Measurements from ENCODE around the gene MAPK8.

Gene MAPK8

DNA sequence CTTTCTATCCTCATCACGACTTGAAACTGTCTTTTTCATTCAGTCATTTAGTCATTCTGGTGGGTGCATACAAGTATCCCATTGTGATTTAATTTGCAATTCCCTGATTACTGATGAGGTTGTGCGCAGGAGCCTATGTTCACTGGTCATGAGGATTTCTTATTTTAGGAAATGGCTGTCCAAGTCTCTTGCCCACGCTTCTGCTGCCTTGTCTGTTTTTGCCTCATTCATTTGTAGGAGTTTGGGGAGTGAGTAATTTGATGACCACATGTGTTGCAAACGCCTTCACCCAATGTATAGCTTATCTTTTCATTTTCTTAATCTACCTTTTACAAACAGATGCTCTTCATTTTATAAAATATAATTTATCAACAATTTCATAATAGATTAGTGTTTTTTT, 171.1 kb downstream of the MAPK8 start:
- DNase-seq (ENCODE audit: low read depth), result no peak

DNA sequence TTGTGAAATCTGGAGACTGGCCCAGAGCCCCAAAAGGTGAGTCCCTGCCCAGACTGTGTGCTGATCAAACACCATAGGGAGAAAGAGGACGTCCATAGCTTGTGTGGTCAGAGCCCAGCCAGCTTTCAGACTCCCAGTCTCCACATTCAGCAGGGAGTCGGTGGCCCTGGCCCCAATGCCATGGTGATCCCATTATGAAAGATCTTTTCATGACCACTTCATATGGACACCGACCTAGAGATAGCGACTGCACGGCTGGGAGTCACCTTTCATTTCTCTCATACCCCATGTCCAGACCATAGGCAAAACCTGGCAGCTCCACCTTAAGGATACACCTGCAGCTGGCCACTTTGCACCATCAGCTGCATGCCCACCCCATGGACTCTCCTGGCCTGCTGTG, 172.0 kb downstream of the MAPK8 start:
- DNase-seq (ENCODE audit: low read depth), result no peak

DNA sequence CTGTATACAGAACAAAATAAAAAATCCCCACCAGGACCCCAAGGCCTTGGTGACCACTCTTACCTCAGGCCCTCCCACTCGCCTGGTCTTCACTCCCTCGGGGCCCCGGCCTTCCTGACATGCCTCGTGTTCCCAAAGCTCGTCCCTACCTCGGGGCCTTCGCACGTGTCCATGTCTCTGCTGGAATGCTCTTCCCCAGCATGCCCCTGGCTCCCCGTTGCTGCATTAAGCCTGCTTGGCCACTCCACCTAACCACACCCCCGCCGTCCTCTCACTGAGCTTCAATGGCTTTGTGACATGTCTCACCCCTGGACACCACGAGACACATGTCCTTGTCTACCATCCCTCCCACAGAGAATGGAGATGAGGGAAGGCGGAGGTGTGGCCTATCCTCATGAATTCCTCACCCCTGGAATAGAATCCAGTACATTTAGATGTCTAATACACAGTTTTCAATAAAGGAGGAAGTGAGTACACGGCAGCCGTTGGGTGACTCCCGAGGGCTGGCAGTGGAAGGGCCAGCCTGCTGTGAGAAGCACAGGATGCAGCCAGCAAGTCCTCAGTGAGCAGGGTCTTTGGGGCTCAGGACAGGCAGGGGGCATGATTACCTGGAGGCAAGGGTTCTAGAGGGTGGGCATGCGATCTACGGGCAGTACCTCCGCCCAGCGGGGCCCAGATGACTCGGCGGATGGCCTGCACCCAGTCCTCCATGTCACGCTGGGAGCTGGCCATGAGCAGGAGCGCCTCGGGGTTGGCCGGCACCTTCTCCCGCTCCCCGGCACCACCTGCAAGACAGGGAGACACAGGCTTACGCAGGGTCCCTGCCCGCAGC, 172.7 kb downstream of the MAPK8 start:
- no peak for DNase-seq (ENCODE audit: low read depth)

DNA sequence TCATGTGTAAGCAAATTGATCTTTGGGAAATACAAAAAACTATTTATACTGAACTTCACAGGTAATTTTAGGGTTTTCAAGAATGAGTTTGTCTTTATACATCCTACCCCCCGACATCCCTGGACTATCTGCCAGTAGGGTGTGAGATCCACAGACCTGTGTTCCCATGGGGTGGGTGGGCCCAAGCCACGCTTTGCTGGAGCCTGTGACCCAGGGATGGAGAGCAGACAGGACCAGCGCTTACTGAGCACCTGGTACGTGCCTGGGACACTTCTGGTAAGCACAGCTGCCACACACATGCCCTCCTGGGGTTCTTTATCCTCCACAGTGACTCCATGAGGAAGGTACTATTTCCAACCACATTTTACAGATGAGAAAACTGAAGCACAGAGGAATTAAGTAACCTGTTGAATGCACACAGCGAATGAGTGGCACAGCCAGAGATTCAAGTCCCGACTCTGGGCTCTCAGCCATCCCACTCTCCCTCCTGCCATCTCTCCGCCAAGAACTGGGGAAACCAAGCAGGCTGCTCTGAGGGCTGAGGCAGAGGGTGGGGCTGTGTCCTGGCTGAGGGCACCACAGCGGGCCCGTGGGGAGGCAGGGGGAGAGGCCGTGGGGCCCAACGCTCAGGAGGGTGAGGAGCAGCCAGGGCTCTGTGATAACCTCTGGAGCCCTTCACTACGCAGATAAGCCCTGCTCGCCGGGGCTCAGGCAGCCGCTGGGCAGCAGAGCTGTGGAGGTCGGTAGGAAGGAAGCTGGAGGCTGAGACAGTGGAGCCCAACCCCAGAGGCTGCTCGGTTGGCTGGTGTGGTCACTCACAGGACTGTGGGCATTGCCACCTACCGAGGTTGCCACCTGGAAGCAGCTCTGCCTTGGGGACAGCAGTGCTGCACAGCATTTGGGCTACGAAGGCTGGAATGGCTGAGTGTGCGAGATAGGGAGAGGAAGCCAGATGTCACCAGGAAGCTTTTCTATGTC, 174.2 kb downstream of the MAPK8 start:
- DNase-seq (ENCODE audit: low read depth), result no peak

DNA sequence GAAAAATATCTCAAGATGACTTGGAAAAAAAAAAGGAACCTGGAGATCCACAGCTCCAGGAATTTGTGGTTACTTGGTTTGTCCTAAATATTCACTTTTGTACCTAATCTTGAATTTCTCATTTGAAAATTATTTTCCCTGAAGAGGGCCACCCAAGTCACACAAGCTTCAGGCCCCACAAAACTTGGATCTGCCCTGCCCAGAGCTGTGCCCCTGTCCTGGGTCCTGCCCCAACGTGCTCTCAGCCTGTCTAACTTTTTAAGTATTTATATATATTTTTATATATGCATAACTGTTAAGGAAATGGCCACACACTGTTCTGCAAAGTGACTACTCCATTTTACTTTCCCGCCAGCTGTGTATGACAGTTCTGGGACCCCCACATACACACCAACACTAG, 174.9 kb downstream of the MAPK8 start:
- DNase-seq (ENCODE audit: low read depth), result no peak

DNA sequence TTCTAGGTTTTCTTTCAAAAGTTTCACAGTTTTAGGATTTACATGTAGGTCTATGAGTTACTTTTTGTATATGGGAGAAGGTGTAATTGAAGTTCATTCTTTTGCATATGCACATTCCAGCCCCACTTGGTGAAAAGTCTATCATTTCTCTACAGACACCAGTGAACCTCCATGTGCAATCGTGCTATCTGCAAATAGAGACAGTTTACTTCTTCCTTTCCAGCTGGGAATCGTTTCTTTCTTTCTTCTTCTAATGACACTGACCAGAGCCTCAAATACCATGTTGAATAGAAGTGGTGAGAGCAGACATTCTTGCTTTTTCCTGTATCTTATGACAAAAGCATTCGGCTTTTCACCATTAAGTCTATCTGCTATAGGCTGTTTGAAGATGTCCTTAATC, 175.7 kb downstream of the MAPK8 start:
- DNase-seq (ENCODE audit: low read depth), result no peak

DNA sequence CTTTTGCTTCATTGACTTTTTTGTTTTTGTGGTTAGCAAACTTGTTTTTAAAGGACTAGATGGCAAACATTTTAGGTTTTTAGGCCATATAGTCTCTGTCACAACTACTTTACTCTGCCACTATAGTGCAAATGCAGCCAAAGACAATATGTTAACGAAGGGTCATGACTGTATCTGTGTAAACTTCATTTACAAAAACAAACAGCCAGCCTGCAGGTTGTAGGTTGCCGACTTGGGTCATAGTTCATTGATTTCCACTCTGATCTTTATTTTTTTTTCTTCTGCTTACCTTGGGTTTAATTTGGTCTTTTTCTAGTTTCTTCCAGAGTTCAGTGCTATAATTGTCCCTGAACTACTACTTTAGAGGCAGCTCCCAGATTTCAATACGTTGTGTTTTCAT, 178.4 kb downstream of the MAPK8 start:
- no peak for DNase-seq (ENCODE audit: low read depth)

DNA sequence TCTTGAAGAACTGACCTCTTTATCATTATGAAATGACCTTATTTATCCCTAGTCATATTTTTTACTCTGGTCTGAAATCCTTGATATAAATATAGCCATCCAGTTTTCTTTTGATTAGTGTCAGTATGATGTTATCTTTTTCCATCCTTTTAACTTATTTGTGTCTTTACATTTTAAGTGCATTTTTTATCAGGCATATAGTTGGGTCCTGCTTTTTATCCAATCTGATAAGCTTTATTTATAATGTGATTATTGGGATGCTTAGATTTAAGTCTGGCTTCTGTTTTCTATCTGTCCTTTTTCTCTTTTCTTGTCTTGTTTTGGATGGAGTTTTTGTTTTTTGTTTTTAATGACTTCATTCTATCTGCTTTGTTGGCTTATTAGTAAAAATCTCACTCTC, 179.2 kb downstream of the MAPK8 start:
- no peak for DNase-seq (ENCODE audit: low read depth)

DNA sequence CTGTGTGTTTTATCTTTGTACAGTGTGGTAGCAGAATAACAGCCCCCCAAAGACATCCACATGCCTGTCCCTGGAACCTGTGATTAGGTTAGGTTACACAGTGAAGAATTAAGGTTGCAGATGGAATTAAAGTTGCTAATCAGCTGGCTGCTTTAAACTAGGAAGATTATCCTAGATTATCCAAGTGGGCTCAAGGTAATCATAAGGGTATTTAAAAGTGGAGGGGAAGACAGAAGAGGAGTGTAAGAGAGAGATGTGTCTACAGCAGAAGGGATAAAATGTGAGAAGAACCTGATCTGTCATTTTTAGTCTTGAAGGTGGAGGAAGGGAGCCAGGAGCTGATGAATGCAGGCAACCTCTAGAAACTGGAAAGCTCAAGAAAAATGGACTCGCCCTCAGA, 180.8 kb downstream of the MAPK8 start:
- no peak for DNase-seq (ENCODE audit: low read depth)
